K562 (cell line): ENCODE results near the gene RARG.

Experiments used
- ARID4B ChIP-seq: sonication (generic); formaldehyde crosslinking; IDR thresholded peaks from 2 replicates; pipeline ENCODE4 v1.8.0; 2022; ENCODE audit warnings: mild to moderate bottlenecking, missing genetic modification reagents
- CTCF ChIP-seq, 3 experiments: IDR thresholded peaks in 2 of 3; conservative IDR thresholded peaks in 1 of 3; 2 replicates each; pipeline ENCODE4 v1.5.1; 2011 to 2012; ENCODE audit warnings: low read length in 3 of 3, mild to moderate bottlenecking in 3 of 3, control low read depth in 2 of 3, improper control_type of control experiment in 1 of 3, inconsistent platforms in 1 of 3, low read depth in 1 of 3, mixed read lengths in 1 of 3, moderate library complexity in 1 of 3; ENCODE audit not compliant: insufficient read depth in 2 of 3
- CUX1 ChIP-seq: fragments of 200-800 bp; sonication (Bioruptor generic); IDR thresholded peaks from 2 replicates; pipeline ENCODE4 v1.6.1; 2016; ENCODE audit warnings: missing genetic modification characterization, missing compliant biosample characterization
- FOXO4 ChIP-seq: fragments of 450-650 bp; formaldehyde crosslinking; IDR thresholded peaks from 2 replicates; pipeline ENCODE4 v1.4.0; 2020; ENCODE audit warnings: mild to moderate bottlenecking, moderate library complexity
- HDAC2 ChIP-seq: fragments of 450-650 bp; IDR thresholded peaks from 2 replicates; pipeline ENCODE4 v1.6.1; 2016; ENCODE audit warnings: mild to moderate bottlenecking
- JUND ChIP-seq, 2 experiments: IDR thresholded peaks; 2 replicates in 1 of 2; 3 replicates in 1 of 2; pipeline ENCODE4 v1.6.1; 2011; ENCODE audit warnings: borderline replicate concordance in 2 of 2, low read depth in 2 of 2, low read length in 2 of 2, improper control_type of control experiment in 1 of 2, missing biosample characterization in 1 of 2, missing genetic modification characterization in 1 of 2, missing genetic modification reagents in 1 of 2

- TF ChIP-seq CTCF (IDR thresholded peaks at IDR 0.05 in 2 of 3, conservative IDR thresholded peaks at IDR 0.05 in 1 of 3; ENCODE audit: insufficient read depth in 2 of 3, low read depth in 1 of 3, low read length in 3 of 3) (no peak), JUND (IDR thresholded peaks at IDR 0.05; ENCODE audit: borderline replicate concordance, low read depth, low read length) (no peak), JUND (tag; IDR thresholded peaks at IDR 0.05; ENCODE audit: borderline replicate concordance, low read depth, low read length) (no peak), ARID4B (CRISPR knock-in tag) (no peak), HDAC2 (no peak), CUX1 (no peak), FOXO4 (no peak)
Observed at GRCh38 chr12:53227341-53227740, 4.7 kb downstream of the RARG start.
